Mesendoderm (in vitro differentiated cells): ENCODE data around the gene PSD2.

Source experiments
- DNase-seq: peaks from one replicate; pipeline ENCODE4 v3.0.0; 2013
- H2AK5ac ChIP-seq: 2 replicates; pipeline ENCODE4 v1.6.1; 2013; ENCODE audit warnings: low read length, inconsistent platforms
- H2BK120ac ChIP-seq: 2 replicates; pipeline ENCODE4 v1.6.1; 2013; ENCODE audit warnings: low read depth, mild to moderate bottlenecking, low read length, moderate library complexity, mixed read lengths
- H2BK15ac ChIP-seq: replicated peaks from 2 replicates; pipeline ENCODE4 v1.6.1; 2013; ENCODE audit warnings: low read depth, mild to moderate bottlenecking, moderate library complexity
- H2BK5ac ChIP-seq: 2 replicates; pipeline ENCODE4 v1.6.1; 2013; ENCODE audit warnings: low read length, inconsistent platforms
- H3K18ac ChIP-seq: 2 replicates; pipeline ENCODE4 v1.6.1; 2013; ENCODE audit warnings: mild to moderate bottlenecking, low read length, mixed read lengths
- H3K23ac ChIP-seq: one replicate; pipeline ENCODE4 v1.6.1; 2013; ENCODE audit warnings: low read length
- H3K27ac ChIP-seq: 2 replicates; pipeline ENCODE4 v1.5.1; 2013; ENCODE audit warnings: low read depth, mild to moderate bottlenecking, inconsistent platforms, low read length, moderate library complexity
- H3K27me3 ChIP-seq: 2 replicates; pipeline ENCODE4 v1.6.1; 2013; ENCODE audit warnings: low read length, control low read depth, mild to moderate bottlenecking, inconsistent platforms; ENCODE audit not compliant: insufficient read depth, poor library complexity
- H3K36me3 ChIP-seq: 2 replicates; pipeline ENCODE4 v1.6.1; 2013; ENCODE audit warnings: low read length, inconsistent platforms; ENCODE audit not compliant: control insufficient read depth, insufficient read depth
- H3K4ac ChIP-seq: one replicate; pipeline ENCODE4 v1.6.1; 2013; ENCODE audit warnings: low read depth, mild to moderate bottlenecking, low read length, moderate library complexity
- H3K4me1 ChIP-seq: 2 replicates; pipeline ENCODE4 v1.6.1; 2013; ENCODE audit warnings: low read depth, low read length, inconsistent platforms; ENCODE audit not compliant: control insufficient read depth
- H3K4me2 ChIP-seq: 2 replicates; pipeline ENCODE4 v1.6.1; 2013; ENCODE audit warnings: low read length
- H3K4me3 ChIP-seq: 2 replicates; pipeline ENCODE4 v1.5.1; 2013; ENCODE audit warnings: mild to moderate bottlenecking, low read length
- H3K56ac ChIP-seq: one replicate; pipeline ENCODE4 v1.6.1; 2013; ENCODE audit warnings: low read length
- H3K79me1 ChIP-seq: 2 replicates; pipeline ENCODE4 v1.6.1; 2013; ENCODE audit warnings: low read length, inconsistent platforms
- H3K79me2 ChIP-seq: 2 replicates; pipeline ENCODE4 v1.6.1; 2013; ENCODE audit warnings: mild to moderate bottlenecking, low read length; ENCODE audit not compliant: control insufficient read depth, insufficient read depth
- H3K9ac ChIP-seq: 2 replicates; pipeline ENCODE4 v1.6.1; 2013; ENCODE audit warnings: low read length, inconsistent platforms
- H4K5ac ChIP-seq: one replicate; pipeline ENCODE4 v1.6.1; 2013; ENCODE audit warnings: low read length
- H4K8ac ChIP-seq: one replicate; pipeline ENCODE4 v1.6.1; 2013; ENCODE audit warnings: low read depth, mild to moderate bottlenecking, control low read depth, low read length, moderate library complexity
- WGBS: extraction: QIAGEN DNeasy Blood & Tissue Kit; methylation state at CpG from one replicate; pipeline ENCODE4 v1.1.7; 2013; ENCODE audit warnings: low lambda C conversion rate, missing lambda C conversion rate; ENCODE audit not compliant: insufficient coverage; ENCODE audit errors: extremely low coverage; 5-methylcytosine and 5-hydroxymethylcytosine counted together

PSD2 gene

DNA sequence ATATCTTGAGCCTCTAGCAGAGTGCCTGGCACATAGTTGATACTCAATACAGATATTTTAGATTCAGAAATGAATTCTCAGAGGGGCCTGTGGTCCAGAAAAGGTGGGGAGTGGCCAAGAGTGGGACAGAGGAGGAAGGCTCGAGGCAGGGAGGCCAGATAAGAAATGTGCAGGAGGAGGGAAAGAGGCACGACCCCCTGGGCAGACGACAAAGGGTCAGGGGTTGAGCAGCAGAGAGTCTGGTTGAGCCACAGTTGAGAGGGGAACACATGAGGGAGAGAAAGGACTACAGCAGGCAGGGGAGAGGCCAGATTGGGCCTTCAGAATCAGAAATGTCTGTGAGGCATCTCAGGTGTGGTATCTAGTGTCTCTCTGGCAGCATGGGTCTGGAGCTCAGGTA is 89.1 kb downstream of the PSD2 start:
- Histone ChIP-seq H3K4me2 (no peak overlapping the region), H3K79me2 (no peaks in the 10 kb centered on the region), H2BK120ac (no peak overlapping the region), H3K36me3 (no peaks in the 10 kb centered on the region), H3K27me3 (no peaks in the 10 kb centered on the region), H3K79me1 (no peaks in the 10 kb centered on the region), H2BK5ac (no peak overlapping the region), H2BK15ac (no peak overlapping the region), H3K27ac (no peak overlapping the region), H3K23ac (no peak overlapping the region), H3K4ac (no peak overlapping the region), H4K8ac (no peak overlapping the region), H2AK5ac (no peak overlapping the region), H4K5ac (no peak overlapping the region), H3K4me3 (no peak overlapping the region), H3K4me1 (no peaks in the 10 kb centered on the region), H3K18ac (no peak overlapping the region), H3K56ac (no peak overlapping the region), H3K9ac (no peak overlapping the region)
- DNase-seq = no peak
- no CpG with 5 or more reads among the region's 3 CpGs for WGBS

DNA sequence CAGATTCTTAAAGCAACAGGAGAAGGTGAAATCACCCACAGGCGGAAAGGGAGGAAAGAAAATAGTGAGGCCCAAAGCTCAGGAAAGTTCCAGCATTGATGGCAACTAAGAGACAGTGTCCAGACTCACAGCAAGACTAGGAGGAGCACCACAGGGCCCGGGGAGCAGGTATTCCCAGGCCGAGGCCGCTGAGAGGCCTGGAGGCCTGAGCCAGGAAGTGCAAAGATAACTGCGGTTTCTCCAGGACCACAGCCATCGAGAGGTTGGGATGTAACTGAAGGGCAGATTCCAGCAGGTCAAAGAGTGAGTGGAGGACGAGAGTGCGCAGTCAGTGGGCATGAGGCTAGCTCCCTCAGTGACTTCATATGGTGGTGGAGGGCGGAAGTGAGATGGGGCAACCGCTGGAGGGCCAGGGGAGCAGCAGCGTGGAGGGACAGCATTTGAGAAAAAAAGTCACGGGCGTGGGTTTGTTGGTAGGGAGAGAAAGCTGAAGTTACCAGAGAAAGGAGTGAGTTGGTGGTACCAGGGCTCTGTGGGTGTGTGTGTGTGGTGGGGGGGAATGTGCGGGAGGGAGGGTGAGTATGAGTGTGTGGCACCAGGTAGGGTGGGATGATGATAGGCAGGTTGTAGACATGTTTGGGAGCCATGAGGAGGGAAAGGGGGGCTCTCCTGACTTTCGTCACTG is 89.7 kb downstream of the PSD2 start:
- H4K5ac ChIP-seq = no peak overlapping the region
- no peaks in the 10 kb centered on the region for H3K79me2 ChIP-seq
- no peak overlapping the region for H2BK5ac ChIP-seq
- no peak overlapping the region for H2BK120ac ChIP-seq
- no peak overlapping the region for H3K4me2 ChIP-seq
- H2AK5ac ChIP-seq = no peak overlapping the region
- no peak overlapping the region for H3K4ac ChIP-seq
- no peak overlapping the region for H3K56ac ChIP-seq
- H3K27ac ChIP-seq = no peak overlapping the region
- no peaks in the 10 kb centered on the region for H3K27me3 ChIP-seq
- no peak overlapping the region for H3K23ac ChIP-seq
- no peak overlapping the region for H3K18ac ChIP-seq
- no peaks in the 10 kb centered on the region for H3K36me3 ChIP-seq
- H3K9ac ChIP-seq = no peak overlapping the region
- WGBS = no CpG with 5 or more reads among the region's 15 CpGs
- H3K4me3 ChIP-seq = no peak overlapping the region
- no peak for DNase-seq
- no peak overlapping the region for H4K8ac ChIP-seq
- H3K79me1 ChIP-seq = no peaks in the 10 kb centered on the region
- H2BK15ac ChIP-seq = no peak overlapping the region
- H3K4me1 ChIP-seq = no peaks in the 10 kb centered on the region

DNA sequence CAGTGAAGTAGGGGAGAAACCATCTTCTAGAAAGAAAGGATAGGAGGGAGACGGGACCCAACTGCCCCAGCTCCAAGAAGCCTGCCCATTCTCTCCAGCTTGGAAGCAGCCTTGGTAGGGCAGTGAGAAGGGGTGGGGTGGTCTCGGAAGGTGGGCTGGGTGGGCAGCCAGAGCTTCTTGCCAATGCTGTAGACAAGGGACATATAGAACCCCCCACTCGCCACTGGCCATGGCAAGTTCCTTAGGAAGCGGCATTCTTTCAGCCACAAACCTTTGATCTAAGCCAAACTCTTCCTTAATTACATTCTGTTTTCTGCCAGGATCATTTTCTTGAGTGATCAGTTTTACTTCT is 90.2 kb downstream of the PSD2 start:
- Histone ChIP-seq H3K79me2 (no peaks in the 10 kb centered on the region), H4K8ac (no peak overlapping the region), H4K5ac (no peak overlapping the region), H3K27me3 (no peaks in the 10 kb centered on the region), H3K36me3 (no peaks in the 10 kb centered on the region), H2AK5ac (no peak overlapping the region), H3K79me1 (no peaks in the 10 kb centered on the region), H2BK15ac (no peak overlapping the region), H3K27ac (no peak overlapping the region), H2BK5ac (no peak overlapping the region), H3K4me2 (no peak overlapping the region), H3K4me3 (no peak overlapping the region), H3K23ac (no peak overlapping the region), H3K18ac (no peak overlapping the region), H3K56ac (no peak overlapping the region), H3K4me1 (no peaks in the 10 kb centered on the region), H2BK120ac (no peak overlapping the region), H3K4ac (no peak overlapping the region), H3K9ac (no peak overlapping the region)
- no peak for DNase-seq
- no CpG with 5 or more reads among the region's 4 CpGs for WGBS

DNA sequence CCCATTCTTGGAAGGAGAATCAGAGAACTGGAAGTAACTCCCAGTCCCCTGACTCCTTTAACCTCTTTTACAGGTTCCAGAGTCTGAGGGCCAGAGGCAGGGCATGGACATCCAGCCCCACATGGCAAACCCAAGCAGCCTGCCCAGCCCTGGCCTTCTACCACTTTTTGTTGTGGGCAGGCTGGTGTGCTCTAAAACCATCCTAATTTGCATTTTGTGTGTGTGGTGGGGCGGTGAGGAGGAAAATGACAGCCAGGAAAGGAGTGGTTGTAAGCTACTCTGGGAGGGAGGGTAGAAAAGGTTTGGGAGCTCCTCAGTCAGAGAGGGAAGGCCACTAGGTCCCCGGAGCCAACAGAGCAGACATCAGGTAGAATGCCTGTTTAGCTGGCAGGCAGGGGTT is 90.6 kb downstream of the PSD2 start:
- Histone ChIP-seq H4K5ac (no peak overlapping the region), H3K79me2 (no peaks in the 10 kb centered on the region), H2AK5ac (no peak overlapping the region), H3K9ac (no peak overlapping the region), H3K4me2 (no peak overlapping the region), H3K27ac (no peak overlapping the region), H3K36me3 (no peaks in the 10 kb centered on the region), H3K56ac (no peak overlapping the region), H3K79me1 (no peaks in the 10 kb centered on the region), H4K8ac (no peak overlapping the region), H3K4me1 (peaks cover 4% of the 10 kb centered on the region), H3K27me3 (no peaks in the 10 kb centered on the region), H2BK120ac (no peak overlapping the region), H2BK5ac (no peak overlapping the region), H2BK15ac (no peak overlapping the region), H3K4me3 (no peak overlapping the region), H3K23ac (no peak overlapping the region), H3K4ac (no peak overlapping the region), H3K18ac (no peak overlapping the region)
- no peak for DNase-seq
- WGBS = no CpG with 5 or more reads among the region's 2 CpGs

DNA sequence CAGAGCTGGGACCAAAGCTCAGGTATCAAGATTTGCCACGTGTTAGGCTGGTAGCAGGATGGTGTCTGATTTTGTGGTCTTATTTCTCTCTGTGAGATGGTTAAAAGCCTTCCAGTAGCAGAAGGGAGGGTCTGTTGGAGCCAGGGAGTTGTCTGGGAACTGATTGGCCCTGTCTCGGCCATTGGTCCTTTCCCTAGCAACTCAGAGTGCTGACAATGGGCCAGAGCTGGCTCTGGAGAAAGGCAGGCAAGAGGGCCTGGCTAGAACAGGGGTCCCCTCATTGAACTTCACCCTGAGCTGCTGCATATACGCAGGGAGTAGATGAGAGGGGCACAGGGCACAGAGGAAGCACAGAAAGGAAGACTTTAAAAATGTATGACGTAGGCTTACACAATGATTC is 92.8 kb downstream of the PSD2 start:
- no peaks in the 10 kb centered on the region for H3K36me3 ChIP-seq
- DNase-seq = no peak
- H3K79me1 ChIP-seq = no peaks in the 10 kb centered on the region
- H3K27ac ChIP-seq = no peak overlapping the region
- no peak overlapping the region for H2BK120ac ChIP-seq
- no peak overlapping the region for H2BK5ac ChIP-seq
- H3K56ac ChIP-seq = no peak overlapping the region
- H3K4me2 ChIP-seq = no peak overlapping the region
- H3K18ac ChIP-seq = no peak overlapping the region
- H3K27me3 ChIP-seq = no peaks in the 10 kb centered on the region
- no peak overlapping the region for H4K8ac ChIP-seq
- H4K5ac ChIP-seq = no peak overlapping the region
- no peak overlapping the region for H3K9ac ChIP-seq
- no peak overlapping the region for H3K23ac ChIP-seq
- H3K4me3 ChIP-seq = no peak overlapping the region
- no CpG with 5 or more reads among the region's 4 CpGs for WGBS
- no peaks in the 10 kb centered on the region for H3K79me2 ChIP-seq
- H3K4me1 ChIP-seq = peaks cover 4% of the 10 kb centered on the region
- H2AK5ac ChIP-seq = no peak overlapping the region
- H2BK15ac ChIP-seq = no peak overlapping the region
- H3K4ac ChIP-seq = no peak overlapping the region

DNA sequence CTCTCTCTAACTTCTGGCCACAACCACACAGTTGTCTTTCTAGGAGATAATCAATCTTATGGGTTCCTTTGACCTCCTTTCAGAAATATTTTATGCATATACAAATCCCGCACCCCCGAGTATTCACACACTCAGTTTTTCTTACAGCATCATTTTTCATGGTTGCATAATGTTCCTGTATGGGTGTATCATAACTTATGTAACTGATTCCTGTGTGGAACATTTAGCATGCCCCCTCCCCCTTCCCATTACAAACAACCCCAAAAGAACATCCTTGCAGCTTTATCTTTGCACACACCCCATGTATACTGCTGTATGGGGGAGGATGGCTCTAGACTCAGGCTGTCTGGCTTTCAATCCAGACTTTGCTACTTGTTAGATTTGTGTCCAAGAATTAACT is 93.8 kb downstream of the PSD2 start:
- Histone ChIP-seq H3K27ac (no peak overlapping the region), H3K79me2 (no peaks in the 10 kb centered on the region), H2BK120ac (no peak overlapping the region), H3K18ac (no peak overlapping the region), H3K4me3 (no peak overlapping the region), H3K36me3 (no peaks in the 10 kb centered on the region), H2BK5ac (no peak overlapping the region), H3K79me1 (no peaks in the 10 kb centered on the region), H2BK15ac (no peak overlapping the region), H4K8ac (no peak overlapping the region), H2AK5ac (no peak overlapping the region), H3K9ac (no peak overlapping the region), H3K4ac (no peak overlapping the region), H3K56ac (no peak overlapping the region), H3K27me3 (no peaks in the 10 kb centered on the region), H3K23ac (no peak overlapping the region), H4K5ac (no peak overlapping the region), H3K4me2 (no peak overlapping the region), H3K4me1 (peaks cover 4% of the 10 kb centered on the region)
- no peak for DNase-seq
- WGBS = no CpG with 5 or more reads among the region's 2 CpGs
